WTC11 (cell line): ENCODE measurements around the gene PDZK1.
"Not testable (repeated sequence)": the region's sequence is repeated elsewhere in the genome, so short reads cannot be mapped to it uniquely, and the experiment has no call there.

Experiments
- CDX4 ChIP-seq: fragments of 250-450 bp; sonication (Bioruptor Pico); IDR thresholded peaks from 2 replicates; pipeline ENCODE4 v1.9.0; 2021; ENCODE audit warnings: moderate library complexity, mild to moderate bottlenecking, inconsistent platforms, borderline replicate concordance
- CTCF ChIP-seq: fragments of 200-600 bp; IDR thresholded peaks from 2 replicates; pipeline ENCODE4 v1.8.0; 2022; ENCODE audit warnings: antibody characterized with exemption

- TF ChIP-seq CTCF; CDX4 (CRISPR knock-in tag): not testable (repeated sequence)
Observed at GRCh38 chr1:145665015-145665414, 42.2 kb downstream of the PDZK1 start.
